ENCODE measurements around the gene EEF1E1.
A peak's percentile ranks its signal among the peaks of the same experiment; 100 is the strongest.

EEF1E1 gene

GRCh38 chr6:8087870-8088754, 14.2 kb downstream of the EEF1E1 start:
- DNase-seq, result no peak

DNA sequence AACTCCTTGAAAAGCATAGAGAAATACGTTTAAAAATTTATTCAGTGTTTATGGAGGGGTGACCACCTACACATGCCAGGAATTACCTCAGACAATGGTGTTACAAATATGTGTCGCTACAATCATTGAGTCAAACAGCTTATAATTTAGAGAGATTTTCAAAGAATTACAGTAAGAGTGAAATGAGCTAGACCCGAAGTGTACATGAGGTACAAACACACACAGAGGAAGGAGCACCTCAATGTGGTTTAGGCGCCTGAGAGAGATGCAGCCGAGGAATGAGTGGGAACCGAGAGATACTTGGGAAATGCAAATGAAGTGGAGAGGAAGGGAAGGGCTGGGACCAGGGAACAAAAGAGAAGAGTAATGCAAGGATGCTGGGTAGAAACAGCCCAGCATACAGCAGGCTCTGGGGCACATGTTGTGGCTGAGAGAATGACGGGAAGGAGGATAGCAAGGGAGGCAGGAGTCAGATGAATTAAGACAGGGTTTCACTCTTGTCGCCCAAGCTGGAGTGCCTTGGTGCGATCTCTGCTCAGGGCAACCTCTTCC, 15.5 kb downstream of the EEF1E1 start:
- no peak for DNase-seq

DNA sequence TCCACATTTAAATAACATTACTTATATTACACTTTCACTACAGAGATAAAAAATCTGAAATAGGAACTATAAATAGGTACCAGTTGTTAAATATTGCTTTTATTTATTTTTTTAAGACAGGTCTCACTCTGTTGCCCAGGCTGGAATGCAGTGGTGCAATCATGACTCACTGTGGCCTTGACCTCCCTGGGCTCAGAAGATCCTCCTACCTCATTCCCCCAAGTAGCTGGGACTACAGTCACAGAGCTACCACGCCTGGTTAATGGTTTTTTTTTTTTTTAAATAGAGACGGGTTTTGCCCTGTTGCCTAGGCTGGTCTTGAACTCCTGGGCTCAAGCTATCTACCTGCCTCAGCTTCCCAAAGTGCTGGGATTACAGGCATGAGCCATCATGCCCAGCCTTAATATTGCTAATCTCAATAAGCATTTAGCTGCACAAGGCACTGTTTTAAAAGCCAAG, 17.3 kb downstream of the EEF1E1 start:
- no peak for DNase-seq

GRCh38 chr6:8084586-8084985, 17.8 kb downstream of the EEF1E1 start:
- DNase-seq, result no peak

- DNase-seq, result no peak
These were observed 19.1 kb downstream of the EEF1E1 start for GRCh38 chr6:8082954-8083858.

GRCh38 chr6:8082572-8082953, 19.8 kb downstream of the EEF1E1 start:
- no peak for DNase-seq

DNA sequence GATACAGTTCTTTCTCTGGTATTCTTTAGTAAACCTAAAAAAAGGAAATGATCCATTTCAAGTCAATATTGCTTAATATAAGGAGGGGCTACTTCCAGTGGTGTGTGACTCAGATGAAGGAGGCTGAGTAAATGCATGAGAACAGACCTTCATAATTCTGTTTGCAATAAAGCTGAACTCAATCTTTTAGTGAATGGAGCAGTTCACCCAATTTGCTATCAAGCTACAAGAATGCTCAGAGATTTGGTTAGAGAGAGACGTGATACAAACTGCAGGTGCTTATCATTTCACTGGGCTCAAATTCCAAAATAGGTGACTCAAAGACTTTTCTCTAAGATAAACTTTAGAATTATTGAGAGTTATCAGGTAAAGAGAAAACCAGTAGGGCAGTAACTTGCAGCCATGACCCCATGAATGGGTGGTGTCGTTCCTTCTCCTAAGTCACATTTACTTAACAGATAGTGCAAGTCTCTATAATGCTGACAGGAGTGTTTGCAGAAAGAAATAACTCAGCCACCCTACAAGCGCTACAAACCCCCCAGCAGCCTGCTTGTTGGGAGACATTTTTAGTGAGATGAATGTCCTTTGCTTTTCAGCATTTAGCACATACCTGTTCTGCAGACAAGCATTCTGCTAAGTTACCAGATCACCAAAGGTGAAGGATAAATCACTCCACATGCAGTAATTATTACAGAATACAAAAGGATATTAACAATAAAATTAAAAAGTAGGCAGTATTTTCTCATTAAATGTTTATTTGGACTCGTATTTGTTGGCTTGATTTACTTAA, 21.8 kb downstream of the EEF1E1 start:
- no peak for DNase-seq

GRCh38 chr6:8079126-8079525, 23.2 kb downstream of the EEF1E1 start:
- no peak for DNase-seq

DNA sequence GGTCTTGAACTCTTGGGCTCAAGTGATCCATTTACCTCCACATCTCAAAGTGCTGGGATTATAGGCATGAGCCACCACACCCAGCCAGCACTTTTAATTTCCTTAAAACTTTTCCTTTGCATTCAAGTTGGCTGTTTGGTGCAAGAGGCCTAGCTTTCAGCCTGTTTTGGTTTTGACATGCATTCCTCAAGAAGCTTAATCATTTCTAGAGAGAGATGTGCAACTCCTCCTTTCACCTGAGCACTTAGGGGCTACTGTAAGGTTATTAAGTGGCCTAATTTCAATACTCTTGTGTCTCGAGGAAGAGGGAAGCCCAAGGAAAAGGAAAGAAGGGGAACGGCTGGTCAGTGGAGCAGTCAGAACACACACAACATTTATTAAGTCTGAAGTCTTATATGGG, 24.4 kb downstream of the EEF1E1 start:
- DNase-seq, result no peak

DNA sequence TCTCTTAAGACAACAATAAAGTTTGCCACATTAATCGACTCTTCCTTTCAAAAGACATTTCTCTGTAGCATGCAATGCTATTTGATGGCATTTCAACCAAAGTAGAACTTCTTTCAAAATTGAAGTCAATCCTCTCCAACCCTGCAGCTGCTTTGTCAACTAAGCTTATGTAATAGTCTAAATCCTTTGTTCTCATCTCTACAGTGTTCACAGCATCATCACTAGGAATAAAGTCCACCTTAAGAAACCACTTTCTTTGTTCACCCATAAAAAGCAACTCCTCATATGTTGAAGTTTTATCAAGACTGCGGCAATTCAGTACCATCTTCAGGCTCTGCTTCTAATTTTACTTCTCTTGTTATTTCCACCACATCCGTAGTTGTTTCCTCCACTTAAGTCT, 26.6 kb downstream of the EEF1E1 start:
- DNase-seq, result no peak

GRCh38 chr6:8075185-8075584, 27.2 kb downstream of the EEF1E1 start:
- no peak for DNase-seq

DNA sequence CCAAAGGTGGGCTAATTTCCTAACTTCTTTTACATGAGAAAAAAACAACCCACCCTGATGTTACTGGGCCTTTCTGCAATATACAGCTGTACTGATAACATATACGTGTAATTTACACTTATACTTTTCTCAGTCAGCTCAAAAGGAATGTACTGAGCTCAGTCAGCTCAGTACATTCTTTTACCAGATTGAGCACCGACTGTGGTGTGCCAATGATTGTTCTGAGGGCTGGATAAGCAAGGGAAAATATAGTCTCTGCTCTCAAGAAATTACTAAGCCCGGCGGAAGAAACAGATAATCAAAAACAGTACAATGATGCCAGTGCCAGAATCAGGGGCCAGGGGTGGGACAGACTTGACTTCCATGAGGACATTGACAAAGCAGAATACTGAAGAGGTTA, 28.1 kb downstream of the EEF1E1 start:
- no peak for DNase-seq

DNA sequence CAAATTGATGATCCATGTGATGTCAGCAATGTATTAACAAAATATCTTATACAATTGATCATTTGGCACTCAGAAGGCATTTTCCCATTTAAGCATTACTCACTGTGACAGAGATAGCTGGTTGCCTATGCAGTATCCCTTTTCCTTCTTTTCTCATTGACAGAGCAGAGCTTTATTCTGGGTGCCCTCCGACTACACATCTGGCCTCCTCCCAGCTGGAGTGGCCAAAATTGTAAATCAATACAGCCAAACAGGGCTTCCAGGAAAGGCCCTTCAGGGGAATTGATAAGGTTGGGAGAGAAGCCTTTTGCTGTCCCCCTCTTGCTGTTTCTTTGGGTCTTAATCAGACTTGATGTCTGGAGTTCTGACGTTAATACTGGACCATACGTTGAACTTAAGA, 28.6 kb downstream of the EEF1E1 start:
- no peak for DNase-seq

GRCh38 chr6:8070718-8071117, 31.6 kb downstream of the EEF1E1 start:
- no peak for DNase-seq

GRCh38 chr6:8069631-8070284, 32.6 kb downstream of the EEF1E1 start:
- no peak for DNase-seq

DNA sequence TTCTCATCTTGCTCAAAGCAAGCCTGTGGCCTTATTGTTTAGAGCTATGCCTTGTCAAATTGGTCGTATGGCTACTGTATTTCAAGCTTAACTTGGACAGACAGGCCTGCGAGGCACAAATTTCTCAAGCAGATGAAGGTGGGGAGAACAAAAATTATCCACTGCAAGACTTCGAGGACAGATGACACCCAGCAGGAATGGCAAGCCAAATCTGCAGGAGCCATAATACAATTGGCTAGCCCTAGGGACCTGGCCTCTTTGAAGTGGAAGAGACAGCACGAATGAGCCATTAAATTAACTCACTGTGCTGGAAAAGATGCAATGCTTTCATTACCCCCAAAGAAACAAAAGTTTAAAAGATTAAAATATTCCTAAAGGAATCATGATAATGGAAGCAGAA, 33.2 kb downstream of the EEF1E1 start:
- DNase-seq, result no peak

DNA sequence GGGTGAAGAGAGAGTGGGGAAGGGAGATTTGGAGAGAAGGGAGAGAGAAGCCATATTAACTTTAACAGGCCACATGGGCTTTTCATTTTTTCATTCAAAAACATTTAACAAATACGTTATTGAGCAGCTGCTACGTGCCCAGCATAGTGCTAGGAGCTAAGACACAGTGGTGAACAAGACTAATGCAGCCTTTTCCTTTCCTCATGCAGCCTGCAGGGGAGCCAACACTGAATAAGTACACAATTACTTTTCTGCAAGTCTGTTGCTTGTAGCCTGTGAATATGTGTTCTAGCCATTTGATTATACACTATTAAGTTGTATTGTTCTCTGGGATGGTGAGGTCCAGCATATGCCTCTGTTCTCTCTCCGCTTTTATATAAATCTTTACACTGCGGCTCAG, 36.2 kb downstream of the EEF1E1 start:
- DNase-seq, result no peak

DNA sequence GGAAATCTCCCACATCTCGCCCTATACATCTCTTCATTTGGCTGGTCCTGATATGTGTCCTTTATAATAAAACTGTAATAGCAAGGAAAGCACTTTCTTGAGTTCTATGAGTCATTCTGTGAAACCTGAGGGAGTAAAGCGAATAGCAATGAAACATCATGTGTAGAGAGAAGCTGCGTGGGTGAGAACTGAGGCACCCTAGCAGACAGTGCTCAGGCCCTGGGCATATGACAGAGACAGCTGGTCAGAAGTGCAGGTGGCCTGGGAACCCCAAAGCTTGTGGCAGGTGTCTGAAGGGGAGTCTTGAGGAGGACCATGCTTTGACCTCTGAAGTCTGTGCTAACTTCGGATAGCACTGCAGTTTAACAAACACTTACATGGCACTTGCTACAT, 36.8 kb downstream of the EEF1E1 start:
- peak; percentile 14 for DNase-seq

- no peak for DNase-seq
These were observed 37.5 kb downstream of the EEF1E1 start for GRCh38 chr6:8064638-8065518.

DNA sequence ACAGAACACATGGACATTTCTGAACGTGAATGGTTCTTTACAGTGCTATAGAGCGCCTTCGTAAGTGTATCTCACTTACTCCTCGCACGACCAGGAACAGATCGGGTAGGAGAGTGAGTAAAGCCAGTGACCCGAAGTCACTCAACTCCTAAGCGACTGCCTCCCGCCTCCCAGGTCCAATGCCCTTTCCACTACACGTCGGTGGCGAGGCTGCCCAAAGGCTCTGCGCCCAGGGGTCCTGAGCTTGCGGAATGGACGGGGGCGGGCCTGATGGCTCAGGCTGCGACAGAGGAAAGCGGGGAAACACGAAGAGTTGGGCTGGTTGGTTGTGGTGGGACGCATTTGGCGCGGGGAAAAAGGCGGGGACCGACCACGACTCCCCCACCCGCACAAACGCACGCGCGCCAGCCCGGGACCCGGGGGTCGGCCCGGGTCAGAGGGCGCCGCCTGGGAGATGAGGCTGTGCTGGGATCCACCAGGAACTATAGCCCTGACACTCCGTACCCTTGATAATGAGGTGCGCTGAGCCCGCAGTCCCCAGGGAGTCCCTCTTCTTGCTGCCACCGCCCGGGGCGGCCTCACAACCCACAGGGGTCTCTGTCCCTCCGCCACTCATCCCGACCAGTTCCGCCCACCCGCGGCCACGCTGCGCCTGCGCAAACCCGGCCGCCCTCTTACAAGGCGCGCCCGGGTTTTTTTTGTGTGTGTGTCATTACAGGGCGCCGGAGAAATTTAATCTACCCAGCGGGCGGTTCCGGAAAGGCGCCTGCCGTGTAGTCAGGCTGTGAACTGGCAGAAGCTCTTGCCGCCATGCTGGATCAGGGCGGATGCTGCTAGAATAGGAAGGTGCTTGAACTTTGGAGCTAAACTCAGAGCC, 38.3 kb downstream of the EEF1E1 start, which contains the start of gene BLOC1S5:
Gene BLOC1S5 (minus strand): TSS at position 629 of the 877 bp plus-strand sequence. CDS start 13 bp downstream, at position 616.
- peak; percentile 99 for DNase-seq
